ENCODE results near the gene APOLD1. TPM values are rescaled to one million over a fixed set of nuclear protein-coding genes. Genes with fewer than 3 reads are reported as not detected.
"Not testable (repeated sequence)": the region's sequence is repeated elsewhere in the genome, so short reads cannot be mapped to it uniquely, and the experiment has no call there.

Gene APOLD1
- polyA plus RNA-seq, 2 donors: 0.77 to 2.4 TPM

DNA sequence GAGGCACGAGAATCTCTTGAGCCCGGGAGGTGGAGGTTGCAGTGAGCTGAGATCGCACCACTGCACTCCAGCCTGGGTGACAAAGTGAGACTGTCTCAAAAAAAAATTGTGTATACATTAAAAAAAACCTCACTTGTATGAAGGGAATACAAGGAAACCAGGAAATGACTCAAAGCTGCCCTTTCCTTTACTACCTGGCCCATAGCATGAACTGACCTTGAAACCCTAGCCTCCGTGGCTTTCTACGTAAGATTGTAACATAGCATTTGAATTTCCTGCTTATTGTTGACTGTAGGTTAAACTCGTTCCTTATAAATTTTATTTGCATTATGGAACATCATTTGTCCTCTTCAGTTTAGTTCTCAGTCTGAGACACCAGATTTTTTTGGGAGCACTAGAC, 18.6 kb downstream of the APOLD1 start:
- 54 to 56% methylated on average over 6 of the region's 6 CpGs for WGBS, 2 donors
- peak overlapping the region; percentile 75 to 99 for H3K27ac ChIP-seq (ENCODE audit: low read depth in 2 of 2, low read length in 1 of 2)

GRCh38 chr12:12804432-12804886, 19.0 kb downstream of the APOLD1 start:
- Histone ChIP-seq H3K9me3 (ENCODE audit: control insufficient read depth in 2 of 2, insufficient read depth in 1 of 2, low read depth in 1 of 2, low read length in 1 of 2) (no peaks in the 10 kb centered on the region), H3K4me1 (ENCODE audit: control insufficient read depth in 2 of 2, insufficient read depth in 2 of 2, low read length in 1 of 2) (peaks cover 0 to 2% of the 10 kb centered on the region in 2 donors), H3K27ac (ENCODE audit: low read depth in 2 of 2, low read length in 1 of 2) (peak overlapping the region; percentile 84 to 99), H3K4me3 (ENCODE audit: low read depth in 1 of 2, low read length in 2 of 2) (no peak overlapping the region), H3K36me3 (ENCODE audit: control insufficient read depth in 2 of 2, insufficient read depth in 2 of 2, low read length in 1 of 2) (no peaks in the 10 kb centered on the region), H3K27me3 (ENCODE audit: control insufficient read depth in 1 of 2, insufficient read depth in 2 of 2, low read length in 2 of 2) (no peaks in the 10 kb centered on the region)
- WGBS, 2 donors: 49 to 51% methylated on average over 6 of the region's 6 CpGs

More for the DNA sequence above, 18.6 kb downstream of the APOLD1 start:
- no peak overlapping the region for H3K4me3 ChIP-seq (ENCODE audit: low read depth in 1 of 2, low read length in 2 of 2)
- no peaks in the 10 kb centered on the region for H3K36me3 ChIP-seq (ENCODE audit: control insufficient read depth in 2 of 2, insufficient read depth in 2 of 2, low read length in 1 of 2)
- H3K27me3 ChIP-seq (ENCODE audit: control insufficient read depth in 1 of 2, insufficient read depth in 2 of 2, low read length in 2 of 2): no peaks in the 10 kb centered on the region
- H3K9me3 ChIP-seq (ENCODE audit: control insufficient read depth in 2 of 2, insufficient read depth in 1 of 2, low read depth in 1 of 2, low read length in 1 of 2): no peaks in the 10 kb centered on the region
- peaks cover 0 to 2% of the 10 kb centered on the region in 2 donors for H3K4me1 ChIP-seq (ENCODE audit: control insufficient read depth in 2 of 2, insufficient read depth in 2 of 2, low read length in 1 of 2)

DNA sequence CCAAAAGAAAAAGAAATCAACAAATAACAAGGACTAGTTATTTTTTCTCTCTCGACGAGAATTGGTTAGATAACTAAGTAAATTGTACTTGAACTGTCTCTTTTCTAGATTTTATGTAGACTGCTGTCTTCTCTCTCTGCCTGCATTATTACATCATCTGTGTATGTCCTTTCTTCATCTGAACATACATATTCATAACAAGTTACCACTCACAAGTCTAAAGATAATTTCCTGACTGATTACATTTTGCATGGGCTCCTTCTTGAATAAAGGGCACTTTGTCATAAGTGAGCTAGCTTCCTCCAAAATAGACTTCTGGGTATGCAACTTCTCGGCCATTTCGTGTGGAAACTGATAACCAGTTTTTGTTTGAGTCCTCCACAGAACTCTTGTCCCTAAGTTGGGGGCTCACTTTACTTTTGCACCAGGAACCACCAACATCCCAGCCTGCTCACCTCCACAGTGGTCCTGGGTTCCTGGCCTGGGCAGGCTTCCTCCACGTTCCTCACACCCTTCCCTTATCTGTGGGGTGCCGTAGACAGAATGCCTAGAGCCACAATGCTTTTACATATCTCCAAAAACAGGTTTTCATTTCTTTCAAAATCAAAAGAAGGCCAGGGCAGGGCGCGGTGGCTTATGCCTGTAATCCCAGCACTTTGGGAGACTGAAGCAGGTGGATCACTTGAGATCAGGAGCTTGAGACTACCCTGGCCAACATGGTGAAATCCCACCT, 21.5 kb downstream of the APOLD1 start:
- Histone ChIP-seq H3K4me3 (ENCODE audit: low read depth in 1 of 2, low read length in 2 of 2) (no peak overlapping the region), H3K27ac (ENCODE audit: low read depth in 2 of 2, low read length in 1 of 2) (peak overlapping the region; percentile 62 to 80), H3K27me3 (ENCODE audit: control insufficient read depth in 1 of 2, insufficient read depth in 2 of 2, low read length in 2 of 2) (no peaks in the 10 kb centered on the region), H3K9me3 (ENCODE audit: control insufficient read depth in 2 of 2, insufficient read depth in 1 of 2, low read depth in 1 of 2, low read length in 1 of 2) (no peaks in the 10 kb centered on the region), H3K4me1 (ENCODE audit: control insufficient read depth in 2 of 2, insufficient read depth in 2 of 2, low read length in 1 of 2) (peaks cover 0 to 2% of the 10 kb centered on the region in 2 donors), H3K36me3 (ENCODE audit: control insufficient read depth in 2 of 2, insufficient read depth in 2 of 2, low read length in 1 of 2) (no peaks in the 10 kb centered on the region)
- WGBS, 2 donors: 69 to 70% methylated on average over 8 of the region's 8 CpGs

GRCh38 chr12:12807517-12807903, 22.1 kb downstream of the APOLD1 start:
- H3K27ac ChIP-seq (ENCODE audit: low read depth in 2 of 2, low read length in 1 of 2): peak overlapping the region; percentile 62 to 80
- not testable (repeated sequence) for H3K4me3 ChIP-seq (ENCODE audit: low read depth in 1 of 2, low read length in 2 of 2); H3K36me3 ChIP-seq (ENCODE audit: control insufficient read depth in 2 of 2, insufficient read depth in 2 of 2, low read length in 1 of 2); H3K4me1 ChIP-seq (ENCODE audit: control insufficient read depth in 2 of 2, insufficient read depth in 2 of 2, low read length in 1 of 2); H3K9me3 ChIP-seq (ENCODE audit: control insufficient read depth in 2 of 2, insufficient read depth in 1 of 2, low read depth in 1 of 2, low read length in 1 of 2); H3K27me3 ChIP-seq (ENCODE audit: control insufficient read depth in 1 of 2, insufficient read depth in 2 of 2, low read length in 2 of 2)
- WGBS, 2 donors: 57 to 68% methylated on average over 3 of the region's 3 CpGs

GRCh38 chr12:12807970-12808702, 22.7 kb downstream of the APOLD1 start:
- H3K27me3 ChIP-seq (ENCODE audit: control insufficient read depth in 1 of 2, insufficient read depth in 2 of 2, low read length in 2 of 2): no peaks in the 10 kb centered on the region
- H3K4me3 ChIP-seq (ENCODE audit: low read depth in 1 of 2, low read length in 2 of 2): no peak overlapping the region
- WGBS, 2 donors: 42 to 57% methylated on average over 11 of the region's 11 CpGs
- no peaks in the 10 kb centered on the region for H3K36me3 ChIP-seq (ENCODE audit: control insufficient read depth in 2 of 2, insufficient read depth in 2 of 2, low read length in 1 of 2)
- no peaks in the 10 kb centered on the region for H3K9me3 ChIP-seq (ENCODE audit: control insufficient read depth in 2 of 2, insufficient read depth in 1 of 2, low read depth in 1 of 2, low read length in 1 of 2)
- peak overlapping the region; percentile 80 to 83 for H3K27ac ChIP-seq (ENCODE audit: low read depth in 2 of 2, low read length in 1 of 2)
- peaks cover 0 to 2% of the 10 kb centered on the region in 2 donors for H3K4me1 ChIP-seq (ENCODE audit: control insufficient read depth in 2 of 2, insufficient read depth in 2 of 2, low read length in 1 of 2)

GRCh38 chr12:12810553-12811021, 25.1 kb downstream of the APOLD1 start:
- 69 to 88% methylated on average over 10 of the region's 10 CpGs for WGBS, 2 donors
- peaks cover 0 to 2% of the 10 kb centered on the region in 2 donors for H3K4me1 ChIP-seq (ENCODE audit: control insufficient read depth in 2 of 2, insufficient read depth in 2 of 2, low read length in 1 of 2)
- no peaks in the 10 kb centered on the region for H3K9me3 ChIP-seq (ENCODE audit: control insufficient read depth in 2 of 2, insufficient read depth in 1 of 2, low read depth in 1 of 2, low read length in 1 of 2)
- H3K27ac ChIP-seq (ENCODE audit: low read depth in 2 of 2, low read length in 1 of 2): no peak overlapping the region
- no peaks in the 10 kb centered on the region for H3K36me3 ChIP-seq (ENCODE audit: control insufficient read depth in 2 of 2, insufficient read depth in 2 of 2, low read length in 1 of 2)
- H3K4me3 ChIP-seq (ENCODE audit: low read depth in 1 of 2, low read length in 2 of 2): no peak overlapping the region
- H3K27me3 ChIP-seq (ENCODE audit: control insufficient read depth in 1 of 2, insufficient read depth in 2 of 2, low read length in 2 of 2): no peaks in the 10 kb centered on the region

DNA sequence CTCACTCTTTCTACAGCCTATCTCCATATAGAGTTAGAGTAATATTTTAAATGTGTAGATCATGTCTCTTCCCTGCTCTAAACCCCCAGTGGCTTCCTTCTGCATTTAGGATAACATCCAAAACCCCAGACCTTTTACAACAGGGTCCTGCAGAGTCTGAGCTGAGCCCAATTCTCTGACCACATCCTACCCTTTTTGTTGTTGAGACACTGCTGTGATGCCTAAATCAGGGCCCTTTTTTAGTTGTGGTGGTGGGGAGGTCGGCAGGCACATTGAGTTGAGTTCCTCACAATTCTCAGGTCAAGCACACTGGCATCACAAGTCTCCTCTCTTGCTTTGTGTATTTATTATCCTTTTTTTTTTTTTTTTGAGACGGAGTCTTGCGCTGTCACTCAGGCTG, 25.9 kb downstream of the APOLD1 start:
- 91 to 92% methylated on average over 3 of the region's 3 CpGs for WGBS, 2 donors
- no peak overlapping the region for H3K27ac ChIP-seq (ENCODE audit: low read depth in 2 of 2, low read length in 1 of 2)
- no peaks in the 10 kb centered on the region for H3K27me3 ChIP-seq (ENCODE audit: control insufficient read depth in 1 of 2, insufficient read depth in 2 of 2, low read length in 2 of 2)
- H3K36me3 ChIP-seq (ENCODE audit: control insufficient read depth in 2 of 2, insufficient read depth in 2 of 2, low read length in 1 of 2): no peaks in the 10 kb centered on the region
- no peak overlapping the region for H3K4me3 ChIP-seq (ENCODE audit: low read depth in 1 of 2, low read length in 2 of 2)
- H3K4me1 ChIP-seq (ENCODE audit: control insufficient read depth in 2 of 2, insufficient read depth in 2 of 2, low read length in 1 of 2): peaks cover 0 to 2% of the 10 kb centered on the region in 2 donors
- H3K9me3 ChIP-seq (ENCODE audit: control insufficient read depth in 2 of 2, insufficient read depth in 1 of 2, low read depth in 1 of 2, low read length in 1 of 2): no peaks in the 10 kb centered on the region

- Histone ChIP-seq H3K27me3 (ENCODE audit: control insufficient read depth in 1 of 2, insufficient read depth in 2 of 2, low read length in 2 of 2) (no peaks in the 10 kb centered on the region), H3K4me1 (ENCODE audit: control insufficient read depth in 2 of 2, insufficient read depth in 2 of 2, low read length in 1 of 2) (peaks cover 0 to under 1% of the 10 kb centered on the region in 2 donors), H3K4me3 (ENCODE audit: low read depth in 1 of 2, low read length in 2 of 2) (no peak overlapping the region), H3K9me3 (ENCODE audit: control insufficient read depth in 2 of 2, insufficient read depth in 1 of 2, low read depth in 1 of 2, low read length in 1 of 2) (no peaks in the 10 kb centered on the region), H3K27ac (ENCODE audit: low read depth in 2 of 2, low read length in 1 of 2) (no peak overlapping the region), H3K36me3 (ENCODE audit: control insufficient read depth in 2 of 2, insufficient read depth in 2 of 2, low read length in 1 of 2) (no peaks in the 10 kb centered on the region)
- 97 to 99% methylated on average over 5 of the region's 5 CpGs for WGBS, 2 donors
Observed at GRCh38 chr12:12812174-12812573, 26.7 kb downstream of the APOLD1 start.

DNA sequence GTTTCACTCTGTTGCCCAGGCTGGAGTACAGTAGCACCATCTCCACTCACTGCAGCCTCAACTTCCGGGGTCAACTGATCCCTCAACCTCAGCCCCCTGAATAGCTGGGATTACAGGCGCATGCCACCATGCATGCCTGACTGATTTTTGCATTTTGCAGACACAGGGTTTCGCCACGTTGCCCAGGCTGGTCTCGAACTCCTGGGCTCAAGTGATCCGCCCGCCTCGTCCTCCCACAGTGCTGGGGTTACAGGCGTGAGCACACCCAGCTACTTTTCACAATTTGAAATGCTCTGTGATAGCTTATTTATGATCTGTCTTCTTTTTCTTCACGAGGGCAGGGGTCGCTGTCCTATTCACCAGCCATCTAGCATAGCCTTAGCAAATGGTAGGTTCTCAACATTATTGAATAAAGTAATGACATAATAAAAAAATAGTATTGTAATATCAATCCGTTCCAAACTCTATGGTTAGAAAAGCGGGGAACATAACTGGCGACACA, 27.2 kb downstream of the APOLD1 start:
- no peak overlapping the region for H3K4me3 ChIP-seq (ENCODE audit: low read depth in 1 of 2, low read length in 2 of 2)
- H3K9me3 ChIP-seq (ENCODE audit: control insufficient read depth in 2 of 2, insufficient read depth in 1 of 2, low read depth in 1 of 2, low read length in 1 of 2): no peaks in the 10 kb centered on the region
- 67 to 68% methylated on average over 14 of the region's 14 CpGs for WGBS, 2 donors

More for the DNA sequence above, 27.2 kb downstream of the APOLD1 start:
- Histone ChIP-seq H3K27ac (ENCODE audit: low read depth in 2 of 2, low read length in 1 of 2) (no peak overlapping the region), H3K27me3 (ENCODE audit: control insufficient read depth in 1 of 2, insufficient read depth in 2 of 2, low read length in 2 of 2) (no peaks in the 10 kb centered on the region), H3K4me1 (ENCODE audit: control insufficient read depth in 2 of 2, insufficient read depth in 2 of 2, low read length in 1 of 2) (no peaks in the 10 kb centered on the region), H3K36me3 (ENCODE audit: control insufficient read depth in 2 of 2, insufficient read depth in 2 of 2, low read length in 1 of 2) (no peaks in the 10 kb centered on the region)
